Measurements from ENCODE around the gene PPIL1.
A peak's percentile ranks its signal among the peaks of the same experiment; 100 is the strongest.

PPIL1 gene

GRCh38 chr6:36852481-36853147 is 22.0 kb downstream of the PPIL1 start:
- DNase-seq = no peak

GRCh38 chr6:36851626-36852025 is 23.0 kb downstream of the PPIL1 start:
- DNase-seq = no peak

GRCh38 chr6:36851149-36851614 is 23.4 kb downstream of the PPIL1 start:
- peak; percentile 33 to 72 for DNase-seq

GRCh38 chr6:36850021-36850420 is 24.6 kb downstream of the PPIL1 start:
- DNase-seq = no peak

GRCh38 chr6:36848658-36849441 is 25.8 kb downstream of the PPIL1 start:
- DNase-seq = peak; percentile 61 to 86

GRCh38 chr6:36847991-36848390 is 26.6 kb downstream of the PPIL1 start:
- no peak for DNase-seq

- no peak for DNase-seq
Observed at GRCh38 chr6:36847152-36847551, 27.5 kb downstream of the PPIL1 start.

GRCh38 chr6:36845233-36845632 is 29.4 kb downstream of the PPIL1 start:
- DNase-seq = no peak

- DNase-seq = no peak
Observed at GRCh38 chr6:36844232-36845170, 30.1 kb downstream of the PPIL1 start.

- no peak for DNase-seq
Observed at GRCh38 chr6:36843170-36843569, 31.4 kb downstream of the PPIL1 start.

GRCh38 chr6:36841756-36842155 is 32.8 kb downstream of the PPIL1 start:
- no peak for DNase-seq

- DNase-seq = peak in 1 of 2 experiments; percentile 59
Observed at GRCh38 chr6:36840432-36841403, 33.9 kb downstream of the PPIL1 start.

- peak in 1 of 2 experiments; percentile 74 for DNase-seq
Observed at GRCh38 chr6:36839749-36840431, 34.7 kb downstream of the PPIL1 start.

- peak in 1 of 2 experiments; percentile 38 for DNase-seq
Observed at GRCh38 chr6:36838896-36839748, 35.5 kb downstream of the PPIL1 start, which contains the start of gene CPNE5. Gene CPNE5, minus strand, starts transcription at chr6:36839444. Its CDS starts 67 bp downstream, at chr6:36839377.

- no peak for DNase-seq
Observed at GRCh38 chr6:36837686-36838085, 36.9 kb downstream of the PPIL1 start.

GRCh38 chr6:36837022-36837339 is 37.6 kb downstream of the PPIL1 start:
- no peak for DNase-seq

GRCh38 chr6:36836111-36837021 is 38.2 kb downstream of the PPIL1 start:
- DNase-seq = no peak

GRCh38 chr6:36834576-36835341 is 39.8 kb downstream of the PPIL1 start:
- peak; percentile 71 to 82 for DNase-seq

Data from NCI-H526 (cell line).